Mucosa of descending colon (tissue), 3 donors: ENCODE measurements around the gene PPDPF. TPM values are rescaled to one million over a fixed set of nuclear protein-coding genes. Genes with fewer than 3 reads are reported as not detected.
A peak's percentile ranks its signal among the peaks of the same experiment; 100 is the strongest.

Experiments used
- ATAC-seq: fragments of 200-7000 bp; cut with Tn5 transposase; one replicate; pipeline ENCODE4 v1.9.1; 2020; ENCODE audit warnings: mild to moderate bottlenecking, moderate library complexity
- DNase-seq, 3 donors: peaks; one replicate each; pipeline ENCODE4 v3.0.0-alpha.2; 2020
- H3K36me3 ChIP-seq: fragments of 200-600 bp; one replicate; pipeline ENCODE4 v1.8.0; 2021; ENCODE audit warnings: low read depth, mild to moderate bottlenecking
- H3K4me1 ChIP-seq: fragments of 200-600 bp; one replicate; pipeline ENCODE4 v1.8.0; 2021; ENCODE audit warnings: low read depth, mild to moderate bottlenecking
- H3K4me3 ChIP-seq: fragments of 200-600 bp; one replicate; pipeline ENCODE4 v1.8.0; 2021; ENCODE audit warnings: mild to moderate bottlenecking
- H3K9me3 ChIP-seq: fragments of 200-600 bp; one replicate; pipeline ENCODE4 v1.8.0; 2021; ENCODE audit warnings: mild to moderate bottlenecking
- CTCF ChIP-seq: fragments of 200-600 bp; IDR thresholded peaks from one replicate; pipeline ENCODE4 v1.8.0; 2022; ENCODE audit warnings: antibody characterized with exemption, mild to moderate bottlenecking
- intact Hi-C, 2 donors: fragments of 100-400 bp; cut with DNase I in 1 of 2; cut with micrococcal nuclease in 1 of 2; formaldehyde crosslinking; loops; one replicate each; pipeline versions ENCODE4 v1.11.0 to v1.11.1; 2022; cut with DNase I, micrococcal nuclease
- total RNA-seq, 3 donors: library from RNA; stranded (reverse); fragmentation: NEBNext Ultra II Directional in 2 of 3; extraction: Animal tissue kit (Norgen Biotek cat#: 25700) in 2 of 3; gene quantifications; one replicate each; pipeline versions ENCODE4 v1.2.1 to v1.2.4, GENCODE V29; 2021 to 2023
- donor health status: DM: no; HTN: no; CAD: no; lungs with moderate emphysema.
- donor health status: DM: no; HTN: no; CAD: no.
- donor health status: DM: no; HTN: yes; CAD: no.

The PPDPF gene
- total RNA-seq, 3 donors from 2014 or later: 263 to 672 (median 537) TPM

- Histone ChIP-seq H3K36me3 (no peaks in the 10 kb centered on the region), H3K9me3 (no peaks in the 10 kb centered on the region), H3K4me3 (no peak overlapping the region), H3K4me1 (peaks cover 15% of the 10 kb centered on the region)
- intact Hi-C loops: no loop called here
- ATAC-seq (peak; percentile 27), DNase-seq (no peak)
- no peak for TF ChIP-seq CTCF
These were observed 22.3 kb upstream of the PPDPF start for GRCh38 chr20:63497946-63498935.

DNA sequence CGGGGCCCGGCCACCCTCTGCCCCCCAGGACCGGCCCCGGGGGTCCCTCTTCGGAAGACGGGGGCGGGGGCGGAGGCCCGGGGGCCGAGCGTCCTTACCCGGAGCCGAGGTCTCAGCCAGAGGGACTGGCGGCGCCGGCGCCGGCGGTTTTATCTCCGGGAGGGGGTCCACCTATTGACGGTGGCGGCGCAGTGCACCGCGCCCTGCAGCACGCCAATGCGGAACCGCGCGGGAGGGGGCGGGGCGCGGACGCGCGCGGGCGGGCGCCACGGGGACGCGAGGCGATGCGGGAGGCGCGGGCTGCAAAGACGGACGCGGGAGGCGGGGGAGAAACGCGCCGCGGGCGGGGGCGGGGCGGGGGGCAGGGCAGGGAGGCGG, 21.6 kb upstream of the PPDPF start, which contains the start of gene EEF1A2:
EEF1A2 (minus strand) TSS at position 124 of the 378 bp plus-strand sequence. CDS start 1,320 bp downstream, outside the sequence.
- ATAC-seq: peak; percentile 17
- no peak for DNase-seq
- peaks cover 15% of the 10 kb centered on the region for H3K4me1 ChIP-seq
- intact Hi-C loops: no loop called here
- no peaks in the 10 kb centered on the region for H3K36me3 ChIP-seq
- no peaks in the 10 kb centered on the region for H3K9me3 ChIP-seq
- H3K4me3 ChIP-seq: no peak within 1 kb of the TSS
- TF ChIP-seq CTCF: no peak

DNA sequence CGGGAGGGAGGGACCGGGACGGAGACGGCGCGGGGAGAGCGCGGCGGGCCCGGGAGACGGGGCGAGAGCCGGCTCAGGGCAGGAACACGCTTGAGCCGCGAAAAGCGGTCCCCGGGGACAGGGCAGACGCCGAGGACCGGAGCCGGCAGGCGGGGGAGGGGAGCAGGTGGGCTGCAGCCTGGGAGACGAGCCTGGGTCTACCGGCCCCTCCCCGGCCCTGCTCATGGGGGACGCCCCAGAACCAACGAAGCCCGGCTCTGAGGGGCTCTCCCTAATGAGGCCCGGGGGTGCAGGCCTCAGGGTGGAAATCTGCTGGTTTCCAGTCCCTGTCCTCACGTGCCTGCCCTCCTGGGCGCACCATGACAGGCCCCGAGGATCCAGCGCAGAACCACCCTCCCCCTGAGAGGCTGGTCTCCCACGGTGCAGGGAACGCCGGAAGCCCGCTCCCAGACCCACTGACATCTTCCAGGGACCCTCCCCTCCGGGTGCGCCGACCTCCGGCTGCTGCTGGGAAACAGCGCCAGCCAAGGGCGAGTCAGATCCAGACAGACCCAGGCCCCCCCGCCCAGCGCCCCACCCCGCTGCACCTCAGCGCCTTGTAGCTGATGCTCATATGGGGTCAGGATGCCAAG, 21.1 kb upstream of the PPDPF start:
- TF ChIP-seq CTCF: no peak
- no peaks in the 10 kb centered on the region for H3K36me3 ChIP-seq
- no peak overlapping the region for H3K4me3 ChIP-seq
- H3K9me3 ChIP-seq: no peaks in the 10 kb centered on the region
- H3K4me1 ChIP-seq: peaks cover 15% of the 10 kb centered on the region
- ATAC-seq: no peak
- intact Hi-C loops: no loop called here
- DNase-seq: no peak

DNA sequence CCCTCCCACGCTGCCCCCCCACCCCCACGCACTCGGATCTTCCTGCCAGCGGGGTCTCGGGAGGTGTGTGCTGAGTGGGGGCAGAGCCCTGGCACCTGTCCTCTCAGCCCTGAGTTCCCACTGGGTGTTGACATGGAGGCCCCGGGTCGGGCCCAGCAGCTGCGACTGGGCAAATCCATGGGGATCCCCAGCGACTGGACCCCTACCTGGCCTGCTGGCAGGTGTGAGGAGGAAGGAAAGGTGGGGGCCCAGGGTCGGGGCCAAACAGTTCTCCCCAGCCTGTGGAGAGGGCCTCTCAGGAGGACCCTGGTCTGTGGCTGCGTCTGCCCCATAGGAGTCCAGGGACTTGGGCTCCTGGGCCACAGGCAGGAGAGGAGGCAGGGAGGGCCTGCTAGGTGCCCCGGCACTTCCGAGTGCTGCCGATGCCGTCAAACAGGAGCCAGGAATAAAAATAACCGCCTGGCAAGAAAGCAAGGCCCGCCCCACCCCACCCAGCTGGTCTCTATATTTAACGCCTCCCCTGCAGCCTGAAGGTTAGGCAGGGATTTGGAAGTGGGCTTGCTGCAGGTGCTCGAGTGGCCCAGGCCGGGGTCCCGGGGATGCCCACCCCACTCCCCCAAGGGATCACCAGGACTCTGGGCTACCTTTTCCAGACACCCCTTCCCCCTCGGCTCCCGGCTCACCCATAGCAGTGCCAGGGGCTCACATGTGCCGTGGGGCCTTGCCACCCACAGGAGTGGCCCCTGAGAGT, 20.2 kb upstream of the PPDPF start:
- H3K36me3 ChIP-seq: no peaks in the 10 kb centered on the region
- no peak for TF ChIP-seq CTCF
- H3K4me1 ChIP-seq: peaks cover 15% of the 10 kb centered on the region
- intact Hi-C loops: no loop called here
- DNase-seq: no peak
- no peak for ATAC-seq
- no peak overlapping the region for H3K4me3 ChIP-seq
- no peaks in the 10 kb centered on the region for H3K9me3 ChIP-seq

DNA sequence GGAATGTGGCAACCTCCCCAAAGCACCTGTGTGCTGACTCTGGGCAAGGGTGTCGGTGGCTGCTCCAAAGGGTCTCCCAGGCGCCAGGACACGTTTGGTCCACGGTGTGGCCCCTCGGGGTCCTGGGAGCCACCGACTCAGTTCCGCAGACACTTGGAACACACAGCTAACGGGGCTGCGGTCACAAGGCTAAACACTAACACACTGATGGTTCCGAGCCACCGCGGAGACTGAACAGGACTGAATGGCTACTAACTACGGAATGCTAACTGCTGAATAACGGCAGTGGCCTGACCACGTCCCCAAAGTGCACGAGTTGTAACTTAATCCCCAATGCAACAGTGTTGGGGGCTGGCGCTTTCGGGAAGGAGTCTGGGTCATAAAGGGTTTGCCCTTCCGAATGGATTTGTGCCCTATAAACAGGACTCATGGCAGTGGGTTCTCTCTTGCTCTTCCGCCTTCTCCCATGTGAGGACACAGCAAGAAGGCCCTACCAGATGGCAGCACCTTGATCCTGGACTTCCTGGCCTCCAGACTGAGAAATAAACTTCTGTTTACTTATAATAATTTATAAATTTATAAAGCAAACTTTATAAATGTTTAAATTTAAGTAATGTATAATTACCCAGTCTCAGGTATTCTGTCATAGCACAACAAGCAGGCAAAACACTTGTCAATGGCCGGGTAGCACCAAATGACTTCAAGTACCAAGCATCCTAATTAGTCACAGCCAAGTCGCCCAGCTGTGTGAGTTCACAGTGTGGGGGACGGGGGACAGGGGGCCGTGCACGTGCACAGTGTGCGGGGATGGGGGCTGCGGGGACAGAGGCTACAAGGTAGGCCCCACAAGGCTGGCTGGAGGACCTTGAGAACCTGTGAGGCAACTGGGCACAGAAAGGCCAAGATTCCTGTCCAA, 19.4 kb upstream of the PPDPF start:
- Histone ChIP-seq H3K4me1 (peaks cover 14% of the 10 kb centered on the region), H3K9me3 (no peaks in the 10 kb centered on the region), H3K4me3 (no peak overlapping the region), H3K36me3 (no peaks in the 10 kb centered on the region)
- ATAC-seq: no peak
- TF ChIP-seq CTCF: no peak
- peak in 1 of 3 donors; percentile 40 for DNase-seq
- intact Hi-C loops: no loop called here
